GM23248 (cell line): ENCODE results near the gene ADIPOR2.

ENCODE experiments used
- EZH2 ChIP-seq: fragments of 200-600 bp; sonication (generic); IDR thresholded peaks from 2 replicates; pipeline ENCODE4 v1.6.1; 2018; ENCODE audit warnings: antibody characterized with exemption, mild to moderate bottlenecking; ENCODE audit not compliant: insufficient read depth, poor library complexity, severe bottlenecking
- EZH2phosphoT487 ChIP-seq: fragments of 200-600 bp; sonication (generic); IDR thresholded peaks from 2 replicates; pipeline ENCODE4 v1.6.1; 2018; ENCODE audit warnings: antibody characterized with exemption, moderate library complexity, mild to moderate bottlenecking, low read depth; ENCODE audit not compliant: insufficient read depth

DNA sequence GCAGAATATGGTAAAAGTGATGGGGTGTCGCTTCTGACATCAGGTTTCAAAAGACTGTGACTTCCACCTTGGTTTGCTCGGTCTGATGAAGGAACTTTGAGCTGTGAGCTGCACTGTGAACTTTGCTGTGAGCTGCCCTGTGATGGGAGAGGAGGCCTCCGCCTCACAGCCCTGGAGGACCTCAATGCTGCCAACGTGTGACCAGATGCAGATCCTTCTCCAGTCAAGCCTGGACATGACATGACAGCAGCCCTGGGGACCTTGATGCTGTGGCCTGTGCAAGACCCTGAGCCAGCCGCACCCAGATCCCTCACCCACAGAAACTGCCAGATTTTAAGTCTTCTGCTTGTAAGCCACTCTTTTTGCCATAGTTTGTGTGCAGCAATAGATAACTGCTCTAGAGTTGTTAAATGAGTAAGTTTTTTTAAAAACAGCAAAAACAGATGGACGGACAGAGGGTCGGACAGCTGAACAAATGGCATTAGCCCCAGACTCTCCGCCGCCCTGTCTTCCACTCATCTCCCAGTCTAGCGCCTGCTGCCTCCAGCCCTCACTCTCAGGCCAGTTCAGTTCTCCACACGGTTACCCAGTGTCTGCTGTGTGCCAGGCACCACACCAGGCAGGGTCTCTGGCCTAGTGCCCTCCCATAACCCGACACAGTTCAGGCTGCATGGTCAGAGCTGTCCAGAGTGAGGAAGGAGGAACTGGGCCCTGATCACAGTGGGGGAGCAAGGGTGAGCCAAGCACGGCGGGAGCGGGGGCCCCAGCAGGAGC, 116.4 kb downstream of the ADIPOR2 start:
- TF ChIP-seq EZH2, result no peak
- no peak for TF ChIP-seq EZH2phosphoT487
